SHP77 (cell line): ENCODE measurements around the gene C9orf152.
"Not testable (repeated sequence)": the region's sequence is repeated elsewhere in the genome, so short reads cannot be mapped to it uniquely, and the experiment has no call there.

Source experiments
- DNase-seq, 2 experiments: peaks; one replicate each; lab custom pipeline; 2025; lab: John Stamatoyannopoulos, UW

The C9orf152 gene

GRCh38 chr9:110214586-110215355 is 6.8 kb upstream of the C9orf152 start:
- DNase-seq, result no peak

- no peak for DNase-seq
Observed at GRCh38 chr9:110214090-110214489, 6.1 kb upstream of the C9orf152 start.

- DNase-seq, result no peak
Observed at GRCh38 chr9:110213413-110214044, 5.6 kb upstream of the C9orf152 start.

GRCh38 chr9:110207071-110207641 is 803 bp downstream of the C9orf152 start:
- DNase-seq, result peak; percentile 13 to 58

- DNase-seq, result no peak
Observed at GRCh38 chr9:110206389-110206788, 1.6 kb downstream of the C9orf152 start.

DNA sequence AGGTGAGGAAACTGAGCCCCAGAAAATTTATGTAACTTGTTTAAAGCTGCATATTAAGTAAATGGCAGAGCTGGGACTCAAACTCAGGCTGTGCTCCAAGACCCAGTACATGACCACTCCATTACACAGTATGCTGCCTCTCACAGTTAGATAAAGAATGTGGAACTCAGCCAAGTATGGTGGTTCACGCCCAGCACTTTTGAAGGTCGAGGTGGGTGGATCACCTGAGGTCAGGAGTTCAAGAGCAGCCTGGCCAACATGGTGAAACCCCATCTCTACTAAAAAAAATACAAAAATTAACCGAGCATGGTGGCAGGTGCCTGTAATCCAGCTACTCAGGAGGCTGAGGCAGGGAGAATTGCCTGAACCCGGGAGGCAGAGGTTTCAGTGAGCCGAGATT is 2.3 kb downstream of the C9orf152 start:
- DNase-seq, result not testable (repeated sequence)

DNA sequence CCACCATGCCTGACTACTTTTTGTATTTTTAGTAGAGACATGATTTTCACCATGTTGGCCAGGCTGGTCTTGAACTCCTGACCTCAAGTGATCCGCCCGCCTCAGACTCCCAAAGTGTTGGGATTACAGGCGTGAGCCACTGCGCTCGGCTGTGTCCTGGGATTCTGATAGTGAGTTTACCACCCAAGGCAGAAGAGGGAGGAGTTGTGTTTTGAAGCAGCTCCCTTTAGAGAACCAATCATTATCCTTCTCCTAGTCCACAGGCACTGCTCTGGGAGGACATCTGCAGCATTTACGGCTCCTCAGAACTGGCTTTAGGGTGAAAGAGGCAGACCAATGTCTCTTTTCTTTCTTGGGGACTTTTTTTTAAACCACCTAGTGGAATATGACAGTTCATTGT is 5.7 kb downstream of the C9orf152 start:
- DNase-seq, result no peak

- DNase-seq, result no peak
Observed at GRCh38 chr9:110199643-110200042, 8.3 kb downstream of the C9orf152 start.

DNA sequence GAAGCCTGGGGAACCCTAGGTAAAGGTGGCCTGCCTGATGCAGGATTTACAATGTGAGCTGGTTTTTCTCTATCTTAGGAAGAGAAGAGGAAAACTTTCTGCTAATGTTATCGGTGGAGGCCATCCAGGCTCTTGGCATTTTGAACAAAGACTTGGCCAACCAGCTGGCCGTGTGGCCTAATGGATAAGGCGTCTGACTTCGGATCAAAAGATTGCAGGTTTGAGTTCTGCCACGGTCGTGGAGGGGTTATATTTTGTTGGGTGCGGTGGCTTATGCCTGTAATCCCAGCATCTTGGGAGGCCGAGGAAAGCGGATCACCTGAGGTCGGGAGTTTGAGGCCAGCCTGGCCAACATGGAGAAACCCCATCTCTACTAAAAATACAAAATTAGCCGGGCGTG is 9.6 kb downstream of the C9orf152 start:
- DNase-seq, result no peak

DNA sequence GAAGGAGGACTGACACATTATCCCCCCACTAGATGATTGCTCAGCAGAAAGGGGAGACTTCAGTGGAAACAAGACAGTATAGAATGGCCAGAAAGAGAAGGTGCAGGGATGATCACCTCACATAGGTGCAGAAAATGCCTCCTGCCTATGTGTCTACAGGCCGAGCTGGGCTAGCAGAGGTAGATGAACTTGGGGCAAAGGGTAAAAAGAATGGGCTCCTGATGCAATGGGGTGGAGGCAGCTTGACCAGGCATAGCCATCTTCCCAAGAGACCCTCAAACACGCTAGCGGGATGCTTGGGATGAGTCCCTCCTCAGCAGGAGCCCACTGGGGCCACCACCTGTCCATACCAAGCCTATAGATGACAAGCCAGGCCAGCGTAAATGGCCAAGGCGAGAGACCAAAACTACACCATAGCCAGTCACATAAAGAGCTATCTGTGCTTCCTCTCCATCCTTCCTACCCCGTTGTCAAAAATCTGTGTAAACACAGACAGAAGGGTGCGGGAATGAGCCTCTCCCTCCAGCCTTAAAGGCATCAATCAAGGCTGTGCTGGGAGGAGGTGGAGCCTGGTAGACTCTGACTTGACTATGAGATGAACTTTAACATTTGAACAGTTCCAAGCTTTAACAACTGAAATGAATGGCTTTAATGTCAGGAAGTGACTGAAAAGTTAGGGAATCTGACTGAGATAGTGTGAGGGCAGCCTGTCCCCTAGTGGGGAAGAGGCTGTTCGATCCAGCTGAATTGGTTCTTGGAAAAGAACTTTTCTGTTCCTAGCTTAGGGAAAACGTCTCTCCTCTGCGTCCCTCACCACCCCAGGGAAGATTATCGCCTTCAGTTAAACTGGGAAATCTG is 10.4 kb downstream of the C9orf152 start:
- no peak for DNase-seq

DNA sequence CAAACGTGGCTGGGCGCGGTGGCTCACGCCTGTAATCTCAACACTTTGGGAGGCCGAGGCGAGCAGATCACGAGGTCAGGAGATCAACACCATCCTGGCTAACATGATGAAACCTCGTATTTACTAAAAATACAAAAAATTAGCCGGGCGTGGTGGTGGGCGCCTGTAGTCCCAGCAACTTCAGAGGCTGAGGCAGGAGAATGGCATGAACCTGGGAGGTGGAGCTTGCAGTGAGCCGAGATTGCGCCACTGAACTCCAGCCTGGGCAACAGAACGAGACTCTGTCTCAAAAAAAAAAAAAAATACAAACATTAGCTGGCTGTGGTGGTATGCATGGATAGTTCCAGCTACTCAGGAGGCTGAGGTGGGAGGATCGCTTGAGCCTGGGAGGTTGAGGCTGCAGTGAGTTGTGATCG is 11.9 kb downstream of the C9orf152 start:
- DNase-seq, result not testable (repeated sequence)

DNA sequence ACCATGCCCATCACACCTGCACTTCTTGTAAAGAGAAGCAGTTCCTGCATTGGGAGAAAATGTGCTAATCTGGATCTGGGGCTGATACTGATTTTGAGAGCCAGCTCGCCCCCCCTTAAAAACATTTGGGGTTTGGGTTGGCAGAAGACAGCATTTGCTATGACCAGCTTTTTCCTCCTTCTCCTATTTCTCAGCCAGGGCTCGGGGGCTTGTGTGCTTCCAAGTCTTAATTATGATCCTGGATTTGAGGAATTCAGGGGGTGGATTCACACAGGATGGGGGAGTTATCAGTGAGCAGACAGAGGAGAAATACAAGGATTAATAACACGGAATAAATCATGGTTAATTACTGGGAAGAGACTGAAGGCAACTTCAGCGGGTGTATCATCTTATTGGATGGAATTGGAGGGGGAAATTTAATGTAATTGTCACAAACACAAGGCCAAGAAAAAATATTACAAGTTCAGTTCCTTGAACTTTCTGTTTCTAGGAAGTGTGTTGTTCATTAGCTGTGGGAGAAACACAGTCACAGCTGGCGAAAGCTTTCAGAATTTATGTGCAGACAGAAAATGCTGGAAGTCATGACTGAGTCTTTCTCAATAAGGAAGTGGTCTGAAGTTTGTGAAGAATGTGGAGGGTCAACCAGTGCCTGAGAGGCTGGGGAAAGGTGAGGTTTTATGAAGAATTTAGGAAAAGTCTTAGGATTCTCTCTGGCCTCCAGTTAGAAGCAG is 15.3 kb downstream of the C9orf152 start:
- DNase-seq, result no peak

GRCh38 chr9:110191615-110192014 is 16.3 kb downstream of the C9orf152 start:
- DNase-seq, result no peak

GRCh38 chr9:110189559-110190320 is 18.2 kb downstream of the C9orf152 start:
- no peak for DNase-seq

- DNase-seq, result peak; percentile 8 to 20
Observed at GRCh38 chr9:110188991-110189390, 19.0 kb downstream of the C9orf152 start.

- DNase-seq, result no peak
Observed at GRCh38 chr9:110188101-110188500, 19.9 kb downstream of the C9orf152 start.

DNA sequence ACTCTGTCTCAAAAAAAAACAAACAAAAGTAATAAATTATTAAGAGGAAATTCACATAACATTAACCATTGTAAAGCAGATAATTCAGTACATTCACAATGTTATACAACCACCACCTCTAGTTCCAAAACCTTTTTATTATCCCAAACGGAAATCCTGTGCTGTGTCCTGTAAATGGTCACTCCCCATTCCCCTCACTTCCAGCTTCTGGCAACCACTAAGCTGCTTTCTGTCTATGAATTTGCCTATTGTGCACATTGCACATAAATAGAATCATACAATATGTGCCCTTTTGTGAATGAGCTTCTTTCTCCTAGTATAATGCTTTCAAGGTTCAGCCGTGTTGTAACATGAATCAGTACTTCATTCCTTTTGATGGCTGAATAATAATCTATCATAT is 20.8 kb downstream of the C9orf152 start:
- DNase-seq, result no peak

GRCh38 chr9:110186254-110186653 is 21.7 kb downstream of the C9orf152 start:
- DNase-seq, result no peak

DNA sequence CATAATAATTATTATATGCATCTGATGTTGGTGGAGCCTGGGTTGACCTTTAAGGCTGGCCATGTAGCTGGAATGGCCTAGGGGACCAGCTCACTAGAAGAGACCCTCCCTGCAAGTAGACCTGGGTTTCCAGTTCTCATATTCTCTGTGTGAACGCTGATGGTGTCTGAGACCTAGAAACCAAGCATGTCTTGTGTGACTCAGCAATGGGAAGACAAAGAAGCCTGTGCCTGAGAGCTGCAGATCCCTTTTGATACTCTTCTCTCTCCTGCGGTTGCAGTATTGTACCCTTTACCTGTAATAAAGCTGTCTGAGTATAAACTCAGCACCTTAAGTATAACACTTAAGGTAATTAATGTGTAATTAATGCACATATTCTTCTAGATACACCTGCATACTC is 22.2 kb downstream of the C9orf152 start:
- DNase-seq, result no peak

DNA sequence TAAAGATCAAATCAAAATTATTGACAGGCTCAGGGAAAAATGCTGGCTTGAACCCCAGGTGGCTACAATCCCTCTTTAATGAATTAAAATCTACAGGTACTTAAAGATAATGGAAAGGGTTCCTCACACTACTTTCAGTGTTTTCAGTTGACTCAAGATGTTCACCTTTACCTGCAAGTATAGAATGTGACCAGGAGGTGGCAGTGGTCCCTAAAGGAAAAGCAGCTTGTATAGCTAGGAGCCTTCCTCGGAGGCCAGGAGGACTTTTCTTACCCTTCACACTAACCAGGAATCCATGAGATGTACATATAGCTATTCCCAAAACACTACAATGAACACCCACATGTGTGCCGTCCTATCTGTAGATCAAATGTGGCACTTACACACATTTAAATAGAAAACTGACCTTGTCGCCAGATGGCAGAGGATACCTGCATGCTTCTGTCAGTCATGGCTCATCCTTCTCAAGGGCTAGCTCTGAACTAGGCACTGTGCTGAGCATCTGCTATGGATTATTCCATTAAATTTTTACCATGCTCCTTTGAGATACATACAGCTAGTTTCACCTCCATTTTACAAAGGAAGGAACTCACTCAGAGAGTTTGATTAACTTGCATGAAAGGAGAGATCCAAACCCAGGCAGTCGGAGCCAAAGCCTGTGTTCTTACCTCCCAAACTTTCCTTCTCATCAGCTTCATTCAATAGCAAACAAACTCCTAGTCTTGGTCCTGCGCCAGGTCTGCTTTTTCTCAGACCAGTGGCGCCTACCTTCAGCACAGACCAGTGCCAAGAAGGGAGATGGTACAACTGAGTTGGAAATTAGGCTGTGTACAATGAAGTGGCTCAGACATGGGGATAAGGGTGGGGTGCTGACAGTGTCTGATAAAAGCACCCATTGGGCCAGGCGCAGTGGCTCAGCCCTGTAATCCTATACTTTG is 24.5 kb downstream of the C9orf152 start:
- DNase-seq, result peak; percentile 72 to 73
